Hepatocyte (in vitro differentiated cells): Measurements from ENCODE around the gene IL2RA.

Source experiments
- CTCF ChIP-seq: fragments of 200-600 bp; sonication (generic); IDR thresholded peaks from 2 replicates; pipeline ENCODE4 v1.5.1; 2016; ENCODE audit warnings: antibody characterized with exemption, mild to moderate bottlenecking; ENCODE audit not compliant: poor library complexity
- EZH2 ChIP-seq: fragments of 200-600 bp; sonication (generic); IDR thresholded peaks from 2 replicates; pipeline ENCODE4 v1.6.1; 2016; ENCODE audit warnings: antibody characterized with exemption, mild to moderate bottlenecking, borderline replicate concordance
- EZH2phosphoT487 ChIP-seq: fragments of 200-600 bp; sonication (generic); IDR thresholded peaks from one replicate; pipeline ENCODE4 v1.6.1; 2018; ENCODE audit warnings: antibody characterized with exemption, mild to moderate bottlenecking, low read depth, moderate library complexity; ENCODE audit not compliant: unreplicated experiment, severe bottlenecking

- TF ChIP-seq CTCF (no peak), EZH2 (no peak), EZH2phosphoT487 (no peak)
Measured at GRCh38 chr10:6017781-6018354, 44.3 kb downstream of the IL2RA start.
